Measurements from ENCODE around the gene OR10A5.
"Not testable (repeated sequence)": the region's sequence is repeated elsewhere in the genome, so short reads cannot be mapped to it uniquely, and the experiment has no call there.

DNA sequence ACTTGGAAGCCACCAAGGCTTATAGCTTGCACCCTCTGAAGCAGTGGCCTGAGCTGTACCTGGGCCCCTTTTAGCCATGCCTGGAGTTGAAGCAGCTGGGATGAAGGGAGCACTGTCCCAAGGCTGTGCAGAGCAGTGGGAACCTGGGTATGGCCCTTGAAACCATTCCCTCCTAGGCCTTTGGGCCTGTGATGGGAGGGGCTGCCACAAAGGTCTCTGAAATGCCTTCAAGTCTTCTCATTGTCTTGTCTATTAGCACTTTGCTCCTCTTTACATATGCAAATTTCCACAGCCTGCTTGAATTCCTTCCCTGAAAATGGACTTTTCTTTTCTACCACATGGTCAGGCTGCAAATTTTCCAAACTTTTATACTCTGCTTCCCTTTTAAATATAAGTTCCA is 44.4 kb upstream of the OR10A5 start:
- TF ChIP-seq EZH2, CTCF (IDR thresholded peaks at IDR 0.05): not testable (repeated sequence)

All from neural progenitor cell (in vitro differentiated cells).